Measurements from ENCODE around the gene BTRC.

Gene BTRC

GRCh38 chr10:101452593-101452992 lies 98.6 kb downstream of the BTRC start:
- Histone ChIP-seq H3K4me2 (ENCODE audit: low read length) (no peak overlapping the region), H3K36me3 (ENCODE audit: control insufficient read depth in 1 of 2, insufficient read depth in 2 of 2, low read length in 2 of 2) (no peaks in the 10 kb centered on the region), H3K9me3 (ENCODE audit: insufficient read depth, low read depth, low read length) (no peaks in the 10 kb centered on the region), H3K27ac (ENCODE audit: low read depth, low read length) (no peak overlapping the region), H2AK5ac (ENCODE audit: low read length) (no peak overlapping the region), H3K79me1 (ENCODE audit: low read length) (no peaks in the 10 kb centered on the region), H4K8ac (ENCODE audit: low read depth, low read length) (no peak overlapping the region), H2BK5ac (ENCODE audit: low read depth, low read length, poor library complexity) (no peak overlapping the region), H3K4me1 (ENCODE audit: control insufficient read depth in 1 of 2, insufficient read depth in 2 of 2, low read length in 2 of 2) (peaks cover 0 to 2% of the 10 kb centered on the region in 2 experiments), H3K4ac (ENCODE audit: low read depth, low read length) (no peak overlapping the region), H2BK120ac (ENCODE audit: insufficient read depth, low read length, poor library complexity) (no peak overlapping the region), H2BK12ac (ENCODE audit: low read length) (no peak overlapping the region), H3K4me3 (ENCODE audit: low read depth, low read length) (no peak overlapping the region), H4K91ac (ENCODE audit: low read depth, low read length) (no peak overlapping the region), H3K27me3 (ENCODE audit: insufficient read depth, low read length) (no peaks in the 10 kb centered on the region), H3K79me2 (ENCODE audit: control insufficient read depth, insufficient read depth, low read length, poor library complexity) (no peaks in the 10 kb centered on the region), H3K23ac (ENCODE audit: low read length) (no peak overlapping the region), H2AFZ (ENCODE audit: insufficient read depth, low read length, poor library complexity) (no peak overlapping the region), H3K18ac (ENCODE audit: low read length) (no peak overlapping the region), H3K9ac (ENCODE audit: low read length) (no peak overlapping the region), H4K12ac (ENCODE audit: low read depth, low read length) (no peak overlapping the region), H3K14ac (ENCODE audit: low read length) (no peak overlapping the region)
- no CpG with 5 or more reads among the region's 1 CpG for WGBS (ENCODE audit: extremely low coverage, insufficient coverage, insufficient read length)
- no peak for DNase-seq

- peaks cover 0 to 2% of the 10 kb centered on the region in 2 experiments for H3K4me1 ChIP-seq (ENCODE audit: control insufficient read depth in 1 of 2, insufficient read depth in 2 of 2, low read length in 2 of 2)
- no peak overlapping the region for H3K18ac ChIP-seq (ENCODE audit: low read length)
- H3K9ac ChIP-seq (ENCODE audit: low read length) = no peak overlapping the region
- no peak overlapping the region for H4K91ac ChIP-seq (ENCODE audit: low read depth, low read length)
- no peak overlapping the region for H3K4me2 ChIP-seq (ENCODE audit: low read length)
- H4K8ac ChIP-seq (ENCODE audit: low read depth, low read length) = no peak overlapping the region
- no peak overlapping the region for H3K23ac ChIP-seq (ENCODE audit: low read length)
- H3K4ac ChIP-seq (ENCODE audit: low read depth, low read length) = no peak overlapping the region
- WGBS (ENCODE audit: extremely low coverage, insufficient coverage, insufficient read length) = no CpG with 5 or more reads among the region's 1 CpG
- H2BK120ac ChIP-seq (ENCODE audit: insufficient read depth, low read length, poor library complexity) = no peak overlapping the region
- H3K79me1 ChIP-seq (ENCODE audit: low read length) = no peaks in the 10 kb centered on the region
- no peak overlapping the region for H3K4me3 ChIP-seq (ENCODE audit: low read depth, low read length)
- H2BK12ac ChIP-seq (ENCODE audit: low read length) = no peak overlapping the region
- H3K79me2 ChIP-seq (ENCODE audit: control insufficient read depth, insufficient read depth, low read length, poor library complexity) = no peaks in the 10 kb centered on the region
- H3K9me3 ChIP-seq (ENCODE audit: insufficient read depth, low read depth, low read length) = no peaks in the 10 kb centered on the region
- DNase-seq = no peak
- no peak overlapping the region for H2BK5ac ChIP-seq (ENCODE audit: low read depth, low read length, poor library complexity)
- H4K12ac ChIP-seq (ENCODE audit: low read depth, low read length) = no peak overlapping the region
- no peak overlapping the region for H3K14ac ChIP-seq (ENCODE audit: low read length)
- no peak overlapping the region for H2AK5ac ChIP-seq (ENCODE audit: low read length)
- no peak overlapping the region for H3K27ac ChIP-seq (ENCODE audit: low read depth, low read length)
- H3K36me3 ChIP-seq (ENCODE audit: control insufficient read depth in 1 of 2, insufficient read depth in 2 of 2, low read length in 2 of 2) = no peaks in the 10 kb centered on the region
- H2AFZ ChIP-seq (ENCODE audit: insufficient read depth, low read length, poor library complexity) = no peak overlapping the region
- H3K27me3 ChIP-seq (ENCODE audit: insufficient read depth, low read length) = no peaks in the 10 kb centered on the region
Observed at GRCh38 chr10:101453318-101453717, 99.4 kb downstream of the BTRC start.

- WGBS (ENCODE audit: extremely low coverage, insufficient coverage, insufficient read length) = no CpG with 5 or more reads among the region's 6 CpGs
- Histone ChIP-seq H3K79me2 (ENCODE audit: control insufficient read depth, insufficient read depth, low read length, poor library complexity) (no peaks in the 10 kb centered on the region), H3K23ac (ENCODE audit: low read length) (no peak overlapping the region), H3K18ac (ENCODE audit: low read length) (no peak overlapping the region), H3K4me3 (ENCODE audit: low read depth, low read length) (no peak overlapping the region), H3K9ac (ENCODE audit: low read length) (no peak overlapping the region), H2AFZ (ENCODE audit: insufficient read depth, low read length, poor library complexity) (no peak overlapping the region), H4K8ac (ENCODE audit: low read depth, low read length) (no peak overlapping the region), H2BK120ac (ENCODE audit: insufficient read depth, low read length, poor library complexity) (no peak overlapping the region), H3K36me3 (ENCODE audit: control insufficient read depth in 1 of 2, insufficient read depth in 2 of 2, low read length in 2 of 2) (no peaks in the 10 kb centered on the region), H3K4ac (ENCODE audit: low read depth, low read length) (no peak overlapping the region), H3K79me1 (ENCODE audit: low read length) (no peaks in the 10 kb centered on the region), H2AK5ac (ENCODE audit: low read length) (no peak overlapping the region), H3K4me1 (ENCODE audit: control insufficient read depth in 1 of 2, insufficient read depth in 2 of 2, low read length in 2 of 2) (peaks cover 0 to 2% of the 10 kb centered on the region in 2 experiments), H3K4me2 (ENCODE audit: low read length) (no peak overlapping the region), H2BK12ac (ENCODE audit: low read length) (no peak overlapping the region), H4K91ac (ENCODE audit: low read depth, low read length) (no peak overlapping the region), H3K9me3 (ENCODE audit: insufficient read depth, low read depth, low read length) (no peaks in the 10 kb centered on the region), H2BK5ac (ENCODE audit: low read depth, low read length, poor library complexity) (no peak overlapping the region), H3K14ac (ENCODE audit: low read length) (no peak overlapping the region), H3K27me3 (ENCODE audit: insufficient read depth, low read length) (no peaks in the 10 kb centered on the region), H4K12ac (ENCODE audit: low read depth, low read length) (no peak overlapping the region), H3K27ac (ENCODE audit: low read depth, low read length) (no peak overlapping the region)
- no peak for DNase-seq
Observed at GRCh38 chr10:101453791-101454718, 100.1 kb downstream of the BTRC start.

- H2BK120ac ChIP-seq (ENCODE audit: insufficient read depth, low read length, poor library complexity) = no peak overlapping the region
- H3K79me2 ChIP-seq (ENCODE audit: control insufficient read depth, insufficient read depth, low read length, poor library complexity) = no peaks in the 10 kb centered on the region
- H4K12ac ChIP-seq (ENCODE audit: low read depth, low read length) = no peak overlapping the region
- no peak overlapping the region for H3K4me3 ChIP-seq (ENCODE audit: low read depth, low read length)
- H2BK12ac ChIP-seq (ENCODE audit: low read length) = no peak overlapping the region
- H3K36me3 ChIP-seq (ENCODE audit: control insufficient read depth in 1 of 2, insufficient read depth in 2 of 2, low read length in 2 of 2) = no peaks in the 10 kb centered on the region
- no peak overlapping the region for H3K4me2 ChIP-seq (ENCODE audit: low read length)
- WGBS (ENCODE audit: extremely low coverage, insufficient coverage, insufficient read length) = no CpG with 5 or more reads among the region's 1 CpG
- no peak overlapping the region for H4K91ac ChIP-seq (ENCODE audit: low read depth, low read length)
- no peak for DNase-seq
- H3K27ac ChIP-seq (ENCODE audit: low read depth, low read length) = no peak overlapping the region
- no peaks in the 10 kb centered on the region for H3K27me3 ChIP-seq (ENCODE audit: insufficient read depth, low read length)
- no peak overlapping the region for H3K18ac ChIP-seq (ENCODE audit: low read length)
- no peak overlapping the region for H4K8ac ChIP-seq (ENCODE audit: low read depth, low read length)
- H3K9me3 ChIP-seq (ENCODE audit: insufficient read depth, low read depth, low read length) = no peaks in the 10 kb centered on the region
- H3K9ac ChIP-seq (ENCODE audit: low read length) = no peak overlapping the region
- H3K23ac ChIP-seq (ENCODE audit: low read length) = no peak overlapping the region
- H3K4ac ChIP-seq (ENCODE audit: low read depth, low read length) = no peak overlapping the region
- H2AK5ac ChIP-seq (ENCODE audit: low read length) = no peak overlapping the region
- H2BK5ac ChIP-seq (ENCODE audit: low read depth, low read length, poor library complexity) = no peak overlapping the region
- peaks cover 0 to under 1% of the 10 kb centered on the region in 2 experiments for H3K4me1 ChIP-seq (ENCODE audit: control insufficient read depth in 1 of 2, insufficient read depth in 2 of 2, low read length in 2 of 2)
- H3K79me1 ChIP-seq (ENCODE audit: low read length) = no peaks in the 10 kb centered on the region
- no peak overlapping the region for H2AFZ ChIP-seq (ENCODE audit: insufficient read depth, low read length, poor library complexity)
- no peak overlapping the region for H3K14ac ChIP-seq (ENCODE audit: low read length)
Observed at GRCh38 chr10:101458869-101459268, 104.9 kb downstream of the BTRC start.

Data from trophoblast cell (in vitro differentiated cells and primary cell).